Stimulated activated CD4-positive, alpha-beta T cell treated with anti-CD3 and anti-CD28 coated beads, Interleukin-4, amount 100 ng/mL, for 48 hours (primary cell): Measurements from ENCODE around the gene OR13D1.
"Not testable (repeated sequence)": the region's sequence is repeated elsewhere in the genome, so short reads cannot be mapped to it uniquely, and the experiment has no call there.

Experiments
- DNase-seq, 2 donors: peaks; one replicate each; pipeline ENCODE4 v3.0.0-alpha.2; 2020; ENCODE audit warnings: low read depth in 2 of 2

OR13D1 gene, protein sequence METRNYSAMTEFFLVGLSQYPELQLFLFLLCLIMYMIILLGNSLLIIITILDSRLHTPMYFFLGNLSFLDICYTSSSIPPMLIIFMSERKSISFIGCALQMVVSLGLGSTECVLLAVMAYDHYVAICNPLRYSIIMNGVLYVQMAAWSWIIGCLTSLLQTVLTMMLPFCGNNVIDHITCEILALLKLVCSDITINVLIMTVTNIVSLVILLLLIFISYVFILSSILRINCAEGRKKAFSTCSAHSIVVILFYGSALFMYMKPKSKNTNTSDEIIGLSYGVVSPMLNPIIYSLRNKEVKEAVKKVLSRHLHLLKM

DNA sequence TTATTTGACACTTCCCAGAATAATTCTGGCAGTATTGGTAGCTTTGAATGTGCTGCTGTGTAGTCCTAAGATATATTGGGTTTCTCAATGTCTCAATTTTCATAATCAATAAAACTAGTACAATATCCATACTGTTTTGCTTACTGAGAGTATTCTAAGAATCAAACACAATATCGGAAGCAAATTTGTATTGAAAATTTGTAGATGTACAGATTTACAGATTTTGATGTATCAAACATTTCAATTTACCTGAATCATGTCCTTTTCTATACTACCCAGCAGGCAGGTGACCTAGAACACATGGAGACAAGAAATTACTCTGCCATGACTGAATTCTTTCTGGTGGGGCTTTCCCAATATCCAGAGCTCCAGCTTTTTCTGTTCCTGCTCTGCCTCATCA lies at the start of gene OR13D1:
OR13D1 (plus strand) TSS at position 301 of the 400 bp plus-strand sequence; CDS start at position 301, 0 bp downstream.
- DNase-seq, result no peak

DNA sequence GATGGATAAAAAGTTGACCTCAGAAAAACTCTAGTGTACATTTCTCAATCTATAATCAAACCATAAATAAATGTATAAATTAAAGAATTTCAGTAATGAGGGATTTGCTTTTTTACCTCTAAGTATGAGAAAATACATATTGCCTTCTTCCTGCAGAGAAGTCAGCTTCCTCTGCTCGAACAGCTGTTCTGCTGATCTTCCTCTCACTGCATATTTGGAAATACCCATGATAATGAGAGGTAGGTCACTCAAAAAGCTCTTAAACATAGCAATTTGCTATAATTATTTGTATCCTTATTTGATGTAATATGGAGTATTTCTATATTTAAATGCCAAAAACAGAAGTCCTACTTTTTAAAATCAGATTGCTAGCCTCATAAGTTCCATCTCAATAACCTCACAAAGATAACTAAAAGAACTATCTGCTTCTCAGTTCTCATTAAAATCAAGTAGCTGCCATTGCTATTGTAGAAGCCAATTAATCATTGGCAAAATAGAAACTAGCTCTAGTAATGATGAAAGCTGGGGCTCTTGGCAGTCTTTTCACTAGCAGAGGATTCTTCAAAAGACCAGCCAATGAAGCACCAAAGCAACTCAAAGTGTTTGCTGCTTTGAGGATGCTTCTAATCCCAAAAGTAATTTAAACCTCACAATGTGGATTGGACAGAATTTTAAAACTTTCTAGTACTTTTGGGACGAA lies 35.7 kb upstream of the OR13D1 start:
- DNase-seq, result no peak

DNA sequence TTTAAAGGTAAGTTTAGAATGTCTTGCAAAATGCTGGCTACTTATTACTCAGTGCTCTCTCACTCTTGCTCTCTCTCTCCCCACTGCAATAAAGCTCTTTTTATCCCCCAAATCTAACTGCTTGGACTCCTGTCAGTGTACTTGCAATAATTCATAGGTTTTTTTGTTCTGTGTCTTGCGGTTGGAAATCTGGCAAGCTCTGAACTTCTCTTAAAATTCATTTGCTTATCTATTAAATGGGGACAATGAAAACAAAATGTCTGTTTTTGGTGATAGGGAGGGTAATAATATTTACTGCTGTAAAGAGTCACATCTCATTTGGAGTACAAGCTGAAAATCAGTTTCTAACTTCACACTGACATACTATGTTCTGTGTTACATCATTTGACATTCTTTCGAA lies 18.7 kb upstream of the OR13D1 start:
- DNase-seq, result no peak

DNA sequence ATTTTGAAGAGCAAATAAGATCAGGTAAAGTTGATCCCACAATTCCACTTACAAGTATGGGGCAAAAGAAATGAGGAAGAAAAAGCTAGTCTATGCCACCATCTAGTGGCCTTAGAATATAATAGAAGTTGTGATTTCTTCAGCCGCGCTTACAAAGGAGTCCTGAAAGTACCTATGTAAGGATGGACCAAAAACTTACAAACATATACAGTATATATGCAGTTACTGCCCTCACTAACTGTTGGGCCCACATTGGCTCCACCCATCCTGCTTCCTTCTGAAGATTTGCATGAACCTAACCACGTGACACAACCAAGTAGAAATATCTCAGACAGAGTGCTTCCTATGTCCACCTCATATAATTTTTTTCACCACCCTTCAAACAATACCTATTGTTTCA lies 11.7 kb upstream of the OR13D1 start:
- DNase-seq, result no peak

DNA sequence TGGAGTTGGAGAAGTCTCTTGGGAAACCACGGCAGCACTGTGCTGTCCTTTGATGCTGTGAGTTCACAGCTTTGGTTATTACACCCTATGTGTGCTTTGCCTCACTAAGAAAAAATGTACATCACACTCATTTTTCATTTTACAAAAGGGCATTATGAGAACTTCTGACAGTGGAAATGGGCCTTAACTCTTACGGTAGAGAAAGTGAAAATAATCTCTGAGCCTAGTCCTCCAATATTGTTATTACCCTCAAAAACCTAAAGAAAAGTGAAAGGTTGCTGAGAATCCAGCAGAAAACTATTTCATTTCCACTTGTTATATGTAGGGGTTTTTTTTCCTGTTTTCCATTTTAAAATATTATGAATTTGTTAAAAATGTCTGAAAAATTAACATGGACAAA lies 8.2 kb upstream of the OR13D1 start:
- no peak for DNase-seq

DNA sequence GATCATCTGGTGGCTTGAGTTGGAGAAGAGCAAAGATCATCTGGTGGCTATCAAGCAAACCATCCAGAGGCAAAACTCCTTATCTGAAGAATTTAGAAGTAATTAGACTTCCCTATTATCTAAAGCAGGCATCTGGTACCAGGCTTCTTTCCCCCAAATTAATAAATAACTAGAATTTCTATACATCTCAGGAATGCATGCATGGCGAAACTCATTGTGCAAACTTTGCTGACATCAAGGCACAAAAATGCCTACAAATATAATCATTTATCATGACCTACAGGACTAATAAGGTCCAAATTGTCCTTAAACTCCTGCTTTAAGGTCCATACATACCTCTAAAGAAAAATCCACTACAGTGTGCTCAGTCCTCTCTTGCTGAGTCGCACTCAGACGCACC lies 6.0 kb downstream of the OR13D1 start:
- no peak for DNase-seq

DNA sequence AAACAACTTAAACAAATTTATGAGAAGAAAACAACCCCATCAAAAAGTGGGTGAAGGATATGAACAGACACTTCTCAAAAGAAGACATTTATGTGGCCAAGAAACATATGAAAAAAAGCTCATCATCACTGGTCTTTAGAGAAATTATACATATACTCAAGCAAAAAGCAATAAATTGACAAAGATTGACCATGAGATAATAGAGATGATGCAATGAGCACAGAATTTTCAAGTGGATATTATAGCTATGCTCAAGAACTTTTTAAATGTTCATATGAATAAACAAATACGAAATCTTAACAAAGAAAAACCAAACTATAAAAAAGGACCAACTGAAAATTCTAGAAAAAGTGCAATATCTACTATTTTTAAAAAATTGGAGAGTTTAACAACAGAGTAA lies 14.4 kb downstream of the OR13D1 start:
- DNase-seq, result not testable (repeated sequence)

DNA sequence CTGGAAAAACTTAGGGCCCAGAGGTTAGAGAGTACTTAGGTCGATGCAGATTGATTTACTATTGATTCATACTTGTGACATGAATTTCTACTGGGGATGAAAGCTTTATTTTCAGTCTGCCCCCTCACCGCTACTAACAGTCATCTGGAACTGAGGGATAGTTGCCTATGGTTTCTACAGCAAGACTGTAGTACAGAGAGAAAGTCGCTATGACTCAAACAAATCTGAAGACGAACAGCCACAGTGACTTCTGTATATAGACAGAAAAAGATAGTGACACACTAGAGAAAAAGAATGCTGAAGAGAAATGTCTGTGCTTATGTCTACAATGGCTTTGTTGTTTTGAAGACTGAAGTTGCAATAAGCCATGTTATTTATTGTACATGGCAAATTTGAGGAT lies 17.3 kb downstream of the OR13D1 start:
- no peak for DNase-seq

DNA sequence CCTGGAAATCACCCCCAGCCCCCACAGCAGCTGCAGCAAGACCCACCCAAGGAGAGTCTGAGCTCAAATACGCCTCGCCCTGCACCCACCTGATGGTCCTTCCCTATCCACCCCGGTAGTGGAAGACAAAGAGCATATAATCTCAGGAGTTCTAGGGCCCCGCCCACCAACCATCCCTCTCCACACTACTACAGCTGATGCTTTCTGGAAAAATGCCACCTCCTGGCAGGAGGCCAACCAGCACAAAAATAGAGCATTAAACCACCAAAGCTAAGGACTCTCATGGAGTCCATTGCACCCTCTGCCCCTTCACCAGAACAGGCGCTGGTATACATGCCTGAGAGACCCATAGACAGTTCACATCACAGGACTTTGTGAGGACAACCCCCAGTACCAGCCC lies 30.7 kb downstream of the OR13D1 start:
- no peak for DNase-seq

DNA sequence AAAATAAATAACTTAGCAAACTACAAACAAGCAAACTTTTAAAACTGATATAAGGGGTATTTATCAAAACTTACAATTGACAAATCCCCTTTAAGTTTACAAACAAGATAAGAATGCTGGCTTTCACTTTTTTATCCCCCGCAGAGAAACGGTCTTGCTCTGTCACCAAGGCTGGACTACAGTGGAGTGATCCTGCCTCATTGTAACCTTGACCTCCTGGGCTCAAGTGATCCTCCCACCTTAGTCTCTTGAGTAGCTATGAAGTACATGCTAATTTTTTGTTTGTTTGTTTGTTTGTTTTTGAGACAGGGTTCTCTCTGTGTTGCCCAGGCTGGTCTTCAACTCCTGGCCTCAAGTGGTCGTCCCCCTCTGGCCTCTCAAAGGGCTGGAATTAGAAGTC lies 44.1 kb downstream of the OR13D1 start:
- no peak for DNase-seq

DNA sequence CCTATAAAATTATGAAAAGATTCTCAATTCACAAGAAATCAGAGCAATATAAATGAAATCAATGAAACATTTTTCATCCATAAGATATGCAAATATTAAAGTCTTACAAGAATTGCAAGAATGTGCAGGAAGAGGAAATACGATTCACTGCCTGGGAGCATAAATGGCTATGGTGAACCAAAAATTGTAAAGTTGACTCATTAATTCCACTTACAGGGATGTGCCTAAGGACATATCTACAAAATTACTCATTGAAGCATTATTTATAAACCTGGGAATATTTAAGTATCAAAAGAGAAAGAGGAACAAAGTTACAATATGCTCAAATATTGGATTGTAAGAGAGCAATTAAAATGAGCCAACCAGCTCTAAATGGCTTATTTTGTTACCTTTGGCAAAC lies 46.3 kb downstream of the OR13D1 start:
- DNase-seq, result no peak

DNA sequence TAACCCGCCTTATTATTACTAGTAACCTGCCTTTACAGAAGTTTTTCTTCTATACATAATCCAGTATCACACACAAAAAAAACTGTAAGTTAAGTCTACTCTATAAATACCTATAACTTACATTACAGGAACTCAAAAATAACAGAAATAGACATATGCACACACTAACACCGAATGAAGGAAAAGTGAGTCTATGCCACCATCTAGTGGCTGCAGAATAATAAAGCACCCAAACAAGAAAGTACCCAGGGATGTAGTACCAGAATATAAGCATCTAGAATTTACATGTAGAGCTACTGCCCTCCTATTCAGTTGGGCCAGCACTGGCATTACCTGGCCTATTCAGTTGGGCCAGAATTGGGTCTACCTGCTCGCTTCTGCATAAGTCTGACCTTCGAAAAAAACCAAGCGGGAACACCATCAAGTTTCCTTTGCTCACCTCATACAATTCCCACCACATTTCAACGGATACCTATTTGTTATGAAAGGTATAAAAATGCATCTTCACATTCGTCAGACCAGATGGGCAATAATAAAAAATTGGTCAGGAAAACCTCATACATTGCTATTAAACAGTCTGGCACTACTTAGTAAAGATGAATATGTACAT lies 49.2 kb downstream of the OR13D1 start:
- DNase-seq, result no peak
